Hepatocyte (in vitro differentiated cells): ENCODE data around the gene CCDC137.

Experiments
- EZH2 ChIP-seq: fragments of 200-600 bp; sonication (generic); IDR thresholded peaks from 2 replicates; pipeline ENCODE4 v1.6.1; 2016; ENCODE audit warnings: antibody characterized with exemption, mild to moderate bottlenecking, borderline replicate concordance
- EZH2phosphoT487 ChIP-seq: fragments of 200-600 bp; sonication (generic); IDR thresholded peaks from one replicate; pipeline ENCODE4 v1.6.1; 2018; ENCODE audit warnings: antibody characterized with exemption, mild to moderate bottlenecking, low read depth, moderate library complexity; ENCODE audit not compliant: unreplicated experiment, severe bottlenecking
- TF ChIP-seq, protein P1 (sequence below): fragments of 200-600 bp; sonication (generic); IDR thresholded peaks from 2 replicates; pipeline ENCODE4 v1.5.1; 2016; ENCODE audit warnings: antibody characterized with exemption, mild to moderate bottlenecking; ENCODE audit not compliant: poor library complexity

GRCh38 chr17:81681672-81682071, 15.1 kb downstream of the CCDC137 start:
- TF ChIP-seq, protein P1, sequence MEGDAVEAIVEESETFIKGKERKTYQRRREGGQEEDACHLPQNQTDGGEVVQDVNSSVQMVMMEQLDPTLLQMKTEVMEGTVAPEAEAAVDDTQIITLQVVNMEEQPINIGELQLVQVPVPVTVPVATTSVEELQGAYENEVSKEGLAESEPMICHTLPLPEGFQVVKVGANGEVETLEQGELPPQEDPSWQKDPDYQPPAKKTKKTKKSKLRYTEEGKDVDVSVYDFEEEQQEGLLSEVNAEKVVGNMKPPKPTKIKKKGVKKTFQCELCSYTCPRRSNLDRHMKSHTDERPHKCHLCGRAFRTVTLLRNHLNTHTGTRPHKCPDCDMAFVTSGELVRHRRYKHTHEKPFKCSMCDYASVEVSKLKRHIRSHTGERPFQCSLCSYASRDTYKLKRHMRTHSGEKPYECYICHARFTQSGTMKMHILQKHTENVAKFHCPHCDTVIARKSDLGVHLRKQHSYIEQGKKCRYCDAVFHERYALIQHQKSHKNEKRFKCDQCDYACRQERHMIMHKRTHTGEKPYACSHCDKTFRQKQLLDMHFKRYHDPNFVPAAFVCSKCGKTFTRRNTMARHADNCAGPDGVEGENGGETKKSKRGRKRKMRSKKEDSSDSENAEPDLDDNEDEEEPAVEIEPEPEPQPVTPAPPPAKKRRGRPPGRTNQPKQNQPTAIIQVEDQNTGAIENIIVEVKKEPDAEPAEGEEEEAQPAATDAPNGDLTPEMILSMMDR: no peak
- TF ChIP-seq EZH2 (no peak), EZH2phosphoT487 (no peak)
